GM12878 (cell line): ENCODE data around the gene IMMP2L. TPM values are rescaled to one million over a fixed set of nuclear protein-coding genes. Genes with fewer than 3 reads are reported as not detected.

ENCODE experiments used
- ATAC-seq: fragments of 200-7000 bp; cut with Tn5 transposase; 3 replicates; pipeline ENCODE4 v1.9.1; 2020; ENCODE audit warnings: mild to moderate bottlenecking, moderate library complexity
- BruUV-seq: library from RNA; stranded (reverse); fragments of 400-500 nt; replicated peaks from 2 replicates; lab custom pipeline; 2021; lab: Mats Ljungman, UMichigan
- CTCF ChIA-PET: fragments of 300-600 bp; sonication (Branson Sonifier 250); formaldehyde crosslinking; extraction: SDS; loops from one replicate; lab custom pipeline; 2021; ENCODE audit warnings: inconsistent platforms; lab: Yijun Ruan, JAX
- POLR2A ChIA-PET: fragments of 350-600 bp; formaldehyde crosslinking; extraction: SDS; loops from one replicate; lab custom pipeline; 2021; ENCODE audit warnings: inconsistent platforms; lab: Charles Lee
- RAD21 ChIA-PET: fragments of 300-600 bp; sonication (Branson Sonifier 250); formaldehyde crosslinking; loops from one replicate; lab custom pipeline; 2023; ENCODE audit warnings: antibody characterized with exemption; ENCODE audit not compliant: unreplicated experiment; lab: Charles Lee
- SMC1A ChIA-PET: fragments of 300-600 bp; sonication (Branson Sonifier 250); formaldehyde crosslinking; loops from one replicate; lab custom pipeline; 2023; ENCODE audit not compliant: unreplicated experiment, uncharacterized antibody; lab: Charles Lee
- DNase-seq: peaks from one replicate; pipeline ENCODE4 v3.0.0-alpha.2; 2011; ENCODE audit warnings: low read depth, low spot score
- FAIRE-seq: peaks from 3 replicates; lab custom pipeline; 2011; peaks lifted over from hg19 to GRCh38; lab: Jason Lieb, UNC
- H2AFZ ChIP-seq: 2 replicates; pipeline ENCODE4 v1.6.0; 2011; ENCODE audit warnings: low read depth, low read length, control low read depth; ENCODE audit not compliant: control insufficient read depth
- H3K27ac ChIP-seq: 2 replicates; pipeline ENCODE4 v1.5.1; 2011; ENCODE audit warnings: control low read depth; ENCODE audit not compliant: control insufficient read depth, insufficient read depth
- H3K27me3 ChIP-seq, 2 experiments: replicated peaks in 1 of 2; 2 replicates each; pipeline versions ENCODE4 v1.6.0 to v1.6.1; 2011; ENCODE audit warnings: low read length in 1 of 2; ENCODE audit not compliant: control insufficient read depth in 2 of 2, insufficient read depth in 2 of 2
- H3K36me3 ChIP-seq, 2 experiments: 2 replicates each; pipeline ENCODE4 v1.5.1; 2011; ENCODE audit warnings: low read length in 1 of 2; ENCODE audit not compliant: control insufficient read depth in 2 of 2, insufficient read depth in 2 of 2
- H3K4me1 ChIP-seq: 2 replicates; pipeline ENCODE4 v1.6.1; 2011; ENCODE audit warnings: mild to moderate bottlenecking, low read length, moderate library complexity, mixed read lengths; ENCODE audit not compliant: control insufficient read depth, insufficient read depth
- H3K4me2 ChIP-seq: 2 replicates; pipeline ENCODE4 v1.6.0; 2011; ENCODE audit warnings: control low read depth; ENCODE audit not compliant: control insufficient read depth, insufficient read depth
- H3K4me3 ChIP-seq: fragments of 200-600 bp; sonication (generic); 2 replicates; pipeline ENCODE4 v1.5.1; 2016
- H3K79me2 ChIP-seq: 2 replicates; pipeline ENCODE4 v1.6.0; 2011; ENCODE audit warnings: low read length; ENCODE audit not compliant: control insufficient read depth, insufficient read depth
- H3K9ac ChIP-seq: 2 replicates; pipeline ENCODE4 v1.8.0; 2011; ENCODE audit warnings: low read length, control low read depth, mixed read lengths; ENCODE audit not compliant: control insufficient read depth, insufficient read depth
- H3K9me3 ChIP-seq: replicated peaks from 3 replicates; pipeline ENCODE4 v1.5.1; 2011; ENCODE audit warnings: mild to moderate bottlenecking, low read length; ENCODE audit not compliant: control insufficient read depth, insufficient read depth
- H4K20me1 ChIP-seq: 2 replicates; pipeline ENCODE4 v1.6.0; 2011; ENCODE audit not compliant: control insufficient read depth, insufficient read depth
- CHD1 ChIP-seq: IDR thresholded peaks from 2 replicates; pipeline ENCODE4 v1.6.1; 2012; ENCODE audit warnings: low read depth, low read length, improper control_type of control experiment
- KAT2A ChIP-seq: conservative IDR thresholded peaks from 2 replicates; pipeline ENCODE4 v1.6.1; 2011; ENCODE audit warnings: low read depth, low read length; ENCODE audit not compliant: control insufficient read depth
- SIN3A ChIP-seq: IDR thresholded peaks from 2 replicates; pipeline ENCODE4 v1.6.1; 2012; ENCODE audit warnings: low read depth, low read length, improper control_type of control experiment
- SUPT20H ChIP-seq: IDR thresholded peaks from 2 replicates; pipeline ENCODE4 v1.6.1; 2011; ENCODE audit warnings: low read depth, mild to moderate bottlenecking, low read length, moderate library complexity, borderline replicate concordance; ENCODE audit not compliant: control insufficient read depth
- WRNIP1 ChIP-seq: IDR thresholded peaks from 2 replicates; pipeline ENCODE4 v1.6.1; 2011; ENCODE audit warnings: low read depth, low read length, improper control_type of control experiment, borderline replicate concordance
- ZBTB40 ChIP-seq: fragments of 450-650 bp; IDR thresholded peaks from 2 replicates; pipeline ENCODE4 v1.6.1; 2016; ENCODE audit warnings: mild to moderate bottlenecking, moderate library complexity, borderline replicate concordance
- ZNF622 ChIP-seq: fragments of 450-650 bp; IDR thresholded peaks from 2 replicates; pipeline ENCODE4 v1.6.1; 2017; ENCODE audit warnings: mild to moderate bottlenecking, inconsistent platforms
- ZZZ3 ChIP-seq: IDR thresholded peaks from 2 replicates; pipeline ENCODE4 v1.6.1; 2011; ENCODE audit warnings: low read depth; ENCODE audit not compliant: control insufficient read depth, insufficient read length
- WGBS: methylation state at CpG from one replicate; pipeline ENCODE4 v1.1.6; 2016; ENCODE audit warnings: low lambda C conversion rate; ENCODE audit not compliant: insufficient replicate concordance, insufficient coverage; ENCODE audit errors: missing lambda C conversion rate; 5-methylcytosine and 5-hydroxymethylcytosine counted together
- in situ Hi-C: fragments of 300-500 bp; cut with MboI; formaldehyde crosslinking; loops from 9 replicates; pipeline ENCODE4 v1.14.3; 2018; ENCODE audit warnings: mixed read lengths
- intact Hi-C: fragments of 100-400 bp; cut with micrococcal nuclease; formaldehyde crosslinking; loops from one replicate; pipeline ENCODE4 v1.14.2; 2022; ENCODE audit not compliant: unreplicated experiment
- polyA plus RNA-seq, 11 experiments: library from polyadenylated mRNA; depleted of rRNA in 4 of 11; unstranded in 6 of 11; stranded (reverse) in 5 of 11; fragments of >200 nt; fragmentation: Nextera tagmentation in 4 of 11; fragmentation: Illumina TruSeq in 1 of 11; extraction: Ambion mirVana in 4 of 11; extraction: Trizol in 1 of 11; gene quantifications; 1 replicate in 1 of 11; 2 replicates in 10 of 11; pipeline versions ENCODE4 v1.2.1 to v1.2.3, GENCODE V29; 2011 to 2016; ENCODE audit warnings: inconsistent platforms in 2 of 11, missing spikeins in 2 of 11, low read depth in 1 of 11
- total RNA-seq, 4 experiments: library from RNA; depleted of rRNA in 3 of 4; stranded (reverse); fragments of >200 nt in 3 of 4; fragmentation: Illumina TruSeq in 1 of 4; extraction: Trizol in 1 of 4; gene quantifications; 2 replicates each; pipeline versions ENCODE4 v1.2.1 to v1.2.3, GENCODE V29; 2013 to 2021
- TF ChIP-seq, protein P1 (sequence below): fragments of 450-650 bp; formaldehyde crosslinking; IDR thresholded peaks from 2 replicates; pipeline ENCODE4 v1.4.0; 2020; ENCODE audit warnings: mild to moderate bottlenecking, moderate library complexity

Gene IMMP2L
- total and polyA plus RNA-seq, 10 of the 15 experiments (the other 5 are each of a cell fraction or from before 2014, with no cell fraction given) = 12.6 to 46.3 (median 19.6) TPM

GRCh38 chr7:111405621-111406020 is 156.7 kb downstream of the IMMP2L start:
- Histone ChIP-seq H2AFZ (no peak overlapping the region), H4K20me1 (no peaks in the 10 kb centered on the region), H3K9me3 (no peaks in the 10 kb centered on the region), H3K4me3 (no peak overlapping the region), H3K9ac (no peak overlapping the region), H3K36me3 (no peaks in the 10 kb centered on the region), H3K4me2 (no peak overlapping the region), H3K79me2 (no peaks in the 10 kb centered on the region), H3K27me3 (no peaks in the 10 kb centered on the region), H3K4me1 (no peaks in the 10 kb centered on the region), H3K27ac (no peak overlapping the region)
- ChIA-PET RAD21 (no interaction called here), POLR2A (no interaction called here), CTCF (no interaction called here), SMC1A (interaction anchor here (0.9 kb wide), 1 partner anchor 14 kb away, joined by 3 read pairs; no protein-coding TSS in a partner anchor)
- 48% methylated on average over 1 of the region's 1 CpG for WGBS
- intact Hi-C loops = no loop called here
- no peak for FAIRE-seq
- BruUV-seq = no TSS peak
- TF ChIP-seq ZBTB40 (peak; percentile 29; the same call in 1 of the 2 replicates), WRNIP1 (no peak)
- in situ Hi-C loops = no loop called here
- no peak for ATAC-seq
- no peak for DNase-seq

- no peak overlapping the region for H2AFZ ChIP-seq
- no peak for FAIRE-seq
- CTCF ChIA-PET = no interaction called here
- SMC1A ChIA-PET = no interaction called here
- no peak overlapping the region for H3K9ac ChIP-seq
- POLR2A ChIA-PET = no interaction called here
- no peaks in the 10 kb centered on the region for H3K79me2 ChIP-seq
- WGBS = 77% methylated on average over 3 of the region's 3 CpGs
- no peak overlapping the region for H3K4me2 ChIP-seq
- H3K27me3 ChIP-seq = no peaks in the 10 kb centered on the region
- H3K4me3 ChIP-seq = no peak overlapping the region
- H3K4me1 ChIP-seq = no peaks in the 10 kb centered on the region
- H3K27ac ChIP-seq = no peak overlapping the region
- RAD21 ChIA-PET = no interaction called here
- H3K9me3 ChIP-seq = no peaks in the 10 kb centered on the region
- BruUV-seq = no TSS peak
- no peaks in the 10 kb centered on the region for H3K36me3 ChIP-seq
- intact Hi-C loops = no loop called here
- no peak for ATAC-seq
- in situ Hi-C loops = no loop called here
- DNase-seq = no peak
- no peaks in the 10 kb centered on the region for H4K20me1 ChIP-seq
- no peak for TF ChIP-seq CHD1
- no peak for TF ChIP-seq ZNF622
- TF ChIP-seq KAT2A = no peak
- TF ChIP-seq SIN3A = no peak
- TF ChIP-seq, protein P1, sequence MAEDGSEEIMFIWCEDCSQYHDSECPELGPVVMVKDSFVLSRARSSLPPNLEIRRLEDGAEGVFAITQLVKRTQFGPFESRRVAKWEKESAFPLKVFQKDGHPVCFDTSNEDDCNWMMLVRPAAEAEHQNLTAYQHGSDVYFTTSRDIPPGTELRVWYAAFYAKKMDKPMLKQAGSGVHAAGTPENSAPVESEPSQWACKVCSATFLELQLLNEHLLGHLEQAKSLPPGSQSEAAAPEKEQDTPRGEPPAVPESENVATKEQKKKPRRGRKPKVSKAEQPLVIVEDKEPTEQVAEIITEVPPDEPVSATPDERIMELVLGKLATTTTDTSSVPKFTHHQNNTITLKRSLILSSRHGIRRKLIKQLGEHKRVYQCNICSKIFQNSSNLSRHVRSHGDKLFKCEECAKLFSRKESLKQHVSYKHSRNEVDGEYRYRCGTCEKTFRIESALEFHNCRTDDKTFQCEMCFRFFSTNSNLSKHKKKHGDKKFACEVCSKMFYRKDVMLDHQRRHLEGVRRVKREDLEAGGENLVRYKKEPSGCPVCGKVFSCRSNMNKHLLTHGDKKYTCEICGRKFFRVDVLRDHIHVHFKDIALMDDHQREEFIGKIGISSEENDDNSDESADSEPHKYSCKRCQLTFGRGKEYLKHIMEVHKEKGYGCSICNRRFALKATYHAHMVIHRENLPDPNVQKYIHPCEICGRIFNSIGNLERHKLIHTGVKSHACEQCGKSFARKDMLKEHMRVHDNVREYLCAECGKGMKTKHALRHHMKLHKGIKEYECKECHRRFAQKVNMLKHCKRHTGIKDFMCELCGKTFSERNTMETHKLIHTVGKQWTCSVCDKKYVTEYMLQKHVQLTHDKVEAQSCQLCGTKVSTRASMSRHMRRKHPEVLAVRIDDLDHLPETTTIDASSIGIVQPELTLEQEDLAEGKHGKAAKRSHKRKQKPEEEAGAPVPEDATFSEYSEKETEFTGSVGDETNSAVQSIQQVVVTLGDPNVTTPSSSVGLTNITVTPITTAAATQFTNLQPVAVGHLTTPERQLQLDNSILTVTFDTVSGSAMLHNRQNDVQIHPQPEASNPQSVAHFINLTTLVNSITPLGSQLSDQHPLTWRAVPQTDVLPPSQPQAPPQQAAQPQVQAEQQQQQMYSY (CRISPR knock-in tag) = no peak
- no peak for TF ChIP-seq SUPT20H
- no peak for TF ChIP-seq ZZZ3
Measured at GRCh38 chr7:111401516-111401915, 160.8 kb downstream of the IMMP2L start.
